NCI-H128 (cell line): ENCODE measurements around the gene ADAMTS3.

Experiments
- DNase-seq: peaks from one replicate; lab custom pipeline; 2025; ENCODE audit not compliant: unreplicated experiment; lab: John Stamatoyannopoulos, UW

Gene ADAMTS3

GRCh38 chr4:72473434-72473900 is 95.6 kb downstream of the ADAMTS3 start:
- DNase-seq, result no peak

- DNase-seq, result no peak
Measured at GRCh38 chr4:72471816-72472215, 97.2 kb downstream of the ADAMTS3 start.

- DNase-seq, result no peak
Measured at GRCh38 chr4:72468904-72469502, 100.0 kb downstream of the ADAMTS3 start.

GRCh38 chr4:72467633-72468032 is 101.4 kb downstream of the ADAMTS3 start:
- DNase-seq, result no peak

GRCh38 chr4:72463724-72464123 is 105.3 kb downstream of the ADAMTS3 start:
- no peak for DNase-seq

GRCh38 chr4:72457158-72457557 is 111.9 kb downstream of the ADAMTS3 start:
- no peak for DNase-seq

- DNase-seq, result no peak
Measured at GRCh38 chr4:72451349-72451748, 117.7 kb downstream of the ADAMTS3 start.

GRCh38 chr4:72449705-72450104 is 119.3 kb downstream of the ADAMTS3 start:
- DNase-seq, result no peak

GRCh38 chr4:72448231-72448630 is 120.8 kb downstream of the ADAMTS3 start:
- DNase-seq, result no peak

GRCh38 chr4:72446353-72447055 is 122.5 kb downstream of the ADAMTS3 start:
- no peak for DNase-seq

- DNase-seq, result no peak
Measured at GRCh38 chr4:72444092-72444491, 124.9 kb downstream of the ADAMTS3 start.

GRCh38 chr4:72442715-72443114 is 126.3 kb downstream of the ADAMTS3 start:
- DNase-seq, result no peak

GRCh38 chr4:72442147-72442546 is 126.9 kb downstream of the ADAMTS3 start:
- DNase-seq, result no peak

- no peak for DNase-seq
Measured at GRCh38 chr4:72440386-72440785, 128.6 kb downstream of the ADAMTS3 start.

GRCh38 chr4:72432975-72433374 is 136.0 kb downstream of the ADAMTS3 start:
- DNase-seq, result no peak

GRCh38 chr4:72432282-72432681 is 136.7 kb downstream of the ADAMTS3 start:
- DNase-seq, result no peak

- no peak for DNase-seq
Measured at GRCh38 chr4:72430988-72431387, 138.0 kb downstream of the ADAMTS3 start.

GRCh38 chr4:72430050-72430449 is 139.0 kb downstream of the ADAMTS3 start:
- no peak for DNase-seq

- no peak for DNase-seq
Measured at GRCh38 chr4:72429397-72429889, 139.6 kb downstream of the ADAMTS3 start.

GRCh38 chr4:72427057-72427456 is 142.0 kb downstream of the ADAMTS3 start:
- no peak for DNase-seq

GRCh38 chr4:72425908-72426307 is 143.1 kb downstream of the ADAMTS3 start:
- peak; percentile 3 for DNase-seq

- DNase-seq, result no peak
Measured at GRCh38 chr4:72424006-72424405, 145.0 kb downstream of the ADAMTS3 start.

- no peak for DNase-seq
Measured at GRCh38 chr4:72422416-72422815, 146.6 kb downstream of the ADAMTS3 start.
